ENCODE measurements around the gene GAS2L2. TPM values are rescaled to one million over a fixed set of nuclear protein-coding genes. Genes with fewer than 3 reads are reported as not detected.

The GAS2L2 gene
- total RNA-seq, 1 experiment from 2014 or later, result 0.15 TPM

- TF ChIP-seq ATF6 (CRISPR knock-in tag; IDR thresholded peaks at IDR 0.05), result no peak
These were observed 21.7 kb downstream of the GAS2L2 start, which contains the start of gene RASL10B (continued) for GRCh38 chr17:35731239-35731916.

- H3K9me3 Mint-ChIP-seq, result no peaks in the 10 kb centered on the region
- no peak overlapping the region for H3K27ac Mint-ChIP-seq
- ChIA-PET POLR2A (no interaction called here), CTCF (interaction anchor here (1.5 to 8.1 kb wide), 6 partner anchors 11 to 135 kb away, joined by 7 to 85 read pairs (median 16); partner anchors contain the start of gene TAF15)
- 0 out of 2 replicates have a peak, but pooled peaks cover 5% of the 10 kb centered on the region for H3K36me3 Mint-ChIP-seq
- TF ChIP-seq CREB1 (CRISPR knock-in tag; IDR thresholded peaks at IDR 0.05), result no peak
- no peak for TF ChIP-seq USF2 (CRISPR knock-in tag; IDR thresholded peaks at IDR 0.05)
- TF ChIP-seq ZNF416 (CRISPR knock-in tag; IDR thresholded peaks at IDR 0.05), result no peak
- TF ChIP-seq ZBTB21 (CRISPR knock-in tag; IDR thresholded peaks at IDR 0.05; ENCODE audit: borderline replicate concordance), result no peak
- no peak for TF ChIP-seq NFATC4 (CRISPR knock-in tag; IDR thresholded peaks at IDR 0.05)
- TF ChIP-seq CDX4 (CRISPR knock-in tag; IDR thresholded peaks at IDR 0.05; ENCODE audit: borderline replicate concordance), result no peak
- TF ChIP-seq TEAD4 (CRISPR knock-in tag; IDR thresholded peaks at IDR 0.05), result no peak
- TF ChIP-seq MYBL2 (CRISPR knock-in tag; IDR thresholded peaks at IDR 0.05), result no peak
- no peak for TF ChIP-seq SMAD3 (CRISPR knock-in tag; IDR thresholded peaks at IDR 0.05; ENCODE audit: borderline replicate concordance)
- TF ChIP-seq STAT6 (CRISPR knock-in tag; conservative IDR thresholded peaks at IDR 0.05; ENCODE audit: low read depth), result no peak
- TF ChIP-seq ARID4B (CRISPR knock-in tag; IDR thresholded peaks at IDR 0.05; ENCODE audit: borderline replicate concordance), result no peak
- TF ChIP-seq ZBTB43 (CRISPR knock-in tag; IDR thresholded peaks at IDR 0.05), result no peak
- no peak for TF ChIP-seq ZNF423 (CRISPR knock-in tag; IDR thresholded peaks at IDR 0.05)
- no peak for TF ChIP-seq TEAD1 (CRISPR knock-in tag; IDR thresholded peaks at IDR 0.05)
- no peak for TF ChIP-seq ZNF532 (CRISPR knock-in tag; IDR thresholded peaks at IDR 0.05; ENCODE audit: borderline replicate concordance)
- ATAC-seq (no peak), DNase-seq (ENCODE audit: low spot score) (no peak)
- H3K4me1 Mint-ChIP-seq, result peaks cover 47% of the 10 kb centered on the region
- peaks cover 16% of the 10 kb centered on the region for H3K27me3 Mint-ChIP-seq (ENCODE audit: low read depth)
- peak overlapping the region; percentile 69 for H3K4me3 Mint-ChIP-seq
These were observed 22.5 kb downstream of the GAS2L2 start for GRCh38 chr17:35730400-35731005.
